Measurements from ENCODE around the gene MAMLD1. TPM values are rescaled to one million over a fixed set of nuclear protein-coding genes. Genes with fewer than 3 reads are reported as not detected.
A peak's percentile ranks its signal among the peaks of the same experiment; 100 is the strongest.

MAMLD1 gene
- total RNA-seq, 4 donors from 2014 or later: 4.5 to 10.3 (median 6.2) TPM

DNA sequence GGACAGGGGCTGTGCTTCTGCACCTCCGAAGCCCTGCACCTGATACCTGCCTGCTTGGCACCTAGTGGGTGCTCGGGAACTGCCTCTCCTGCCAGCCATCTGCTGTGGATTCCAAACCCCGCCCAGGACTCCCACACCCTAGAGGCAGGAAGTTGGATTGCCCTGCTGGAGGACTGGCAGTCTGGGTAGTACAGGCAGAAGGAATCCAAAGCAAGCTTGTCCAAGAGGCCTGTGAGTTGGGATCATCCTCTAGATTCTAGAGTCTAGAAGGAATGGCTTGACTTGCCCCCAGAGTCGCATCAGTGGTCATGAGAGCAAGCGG lies 140.7 kb downstream of the MAMLD1 start:
- no peak for DNase-seq (ENCODE audit: low spot score)
- ATAC-seq (ENCODE audit: low FRiP score): peak; percentile 37
- TF ChIP-seq, protein P1, sequence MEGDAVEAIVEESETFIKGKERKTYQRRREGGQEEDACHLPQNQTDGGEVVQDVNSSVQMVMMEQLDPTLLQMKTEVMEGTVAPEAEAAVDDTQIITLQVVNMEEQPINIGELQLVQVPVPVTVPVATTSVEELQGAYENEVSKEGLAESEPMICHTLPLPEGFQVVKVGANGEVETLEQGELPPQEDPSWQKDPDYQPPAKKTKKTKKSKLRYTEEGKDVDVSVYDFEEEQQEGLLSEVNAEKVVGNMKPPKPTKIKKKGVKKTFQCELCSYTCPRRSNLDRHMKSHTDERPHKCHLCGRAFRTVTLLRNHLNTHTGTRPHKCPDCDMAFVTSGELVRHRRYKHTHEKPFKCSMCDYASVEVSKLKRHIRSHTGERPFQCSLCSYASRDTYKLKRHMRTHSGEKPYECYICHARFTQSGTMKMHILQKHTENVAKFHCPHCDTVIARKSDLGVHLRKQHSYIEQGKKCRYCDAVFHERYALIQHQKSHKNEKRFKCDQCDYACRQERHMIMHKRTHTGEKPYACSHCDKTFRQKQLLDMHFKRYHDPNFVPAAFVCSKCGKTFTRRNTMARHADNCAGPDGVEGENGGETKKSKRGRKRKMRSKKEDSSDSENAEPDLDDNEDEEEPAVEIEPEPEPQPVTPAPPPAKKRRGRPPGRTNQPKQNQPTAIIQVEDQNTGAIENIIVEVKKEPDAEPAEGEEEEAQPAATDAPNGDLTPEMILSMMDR (IDR thresholded peaks at IDR 0.05): no peak

DNA sequence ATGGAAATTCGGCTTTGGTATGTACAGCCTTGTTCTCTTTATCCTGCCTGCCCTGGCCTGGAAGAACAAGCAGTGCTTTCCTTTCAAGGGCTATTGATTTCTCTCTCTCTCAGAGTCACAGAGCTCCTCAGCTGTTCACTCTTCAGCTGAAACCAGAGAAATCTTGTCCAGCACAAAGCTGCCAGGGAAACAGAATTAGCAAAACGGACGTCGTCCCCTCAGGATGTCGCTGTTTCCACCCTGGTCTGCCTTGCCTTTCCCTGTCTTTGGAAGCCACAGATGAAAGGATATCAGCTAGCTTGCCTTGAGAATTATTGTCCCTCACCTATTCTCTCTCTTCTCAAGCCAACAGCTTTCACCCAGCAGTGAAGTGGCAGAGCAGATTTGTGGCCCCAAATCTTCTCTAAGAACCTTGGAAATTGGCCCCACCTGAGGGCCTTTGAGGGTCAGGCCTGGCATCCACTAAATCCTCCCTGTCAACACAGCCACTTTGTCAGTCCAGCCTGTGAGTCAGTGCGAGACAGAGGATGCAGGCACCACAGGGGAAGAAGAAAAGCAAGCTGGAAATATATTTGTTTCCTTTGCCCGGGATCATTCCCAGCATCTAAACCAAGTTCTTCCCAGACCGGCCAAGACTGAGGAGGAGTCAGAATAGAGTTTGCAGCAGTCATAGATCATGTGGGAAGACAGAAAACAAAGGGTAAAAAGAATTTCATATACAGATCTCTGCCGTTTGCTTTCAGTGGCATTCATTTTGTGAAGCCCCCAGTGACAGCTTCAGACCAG lies 141.5 kb downstream of the MAMLD1 start:
- DNase-seq (ENCODE audit: low spot score) (no peak), ATAC-seq (ENCODE audit: low FRiP score) (no peak)
- TF ChIP-seq, protein P1 (IDR thresholded peaks at IDR 0.05): no peak

DNA sequence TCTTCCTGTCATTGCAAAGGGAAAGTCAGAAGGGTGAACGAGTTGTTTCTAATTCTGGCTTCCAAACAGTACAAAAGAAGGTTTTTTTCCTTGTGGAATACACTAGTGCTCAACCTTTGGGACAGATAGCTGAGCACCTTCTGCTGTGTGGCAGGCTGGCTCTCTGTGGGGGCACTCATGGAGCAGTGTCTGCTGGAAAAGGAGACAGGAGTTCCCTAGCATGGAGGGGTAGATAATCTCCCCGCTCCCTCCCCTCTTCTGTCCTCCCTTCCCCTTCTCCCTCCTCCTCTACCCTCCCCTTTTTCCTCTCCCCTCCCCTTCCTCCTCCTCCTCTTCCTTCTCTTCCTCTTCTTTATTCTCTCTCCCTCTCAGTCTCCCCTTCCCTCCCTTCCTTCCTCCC lies 142.9 kb downstream of the MAMLD1 start:
- DNase-seq (ENCODE audit: low spot score) (no peak), ATAC-seq (ENCODE audit: low FRiP score) (no peak)
- TF ChIP-seq, protein P1 (IDR thresholded peaks at IDR 0.05): no peak

DNA sequence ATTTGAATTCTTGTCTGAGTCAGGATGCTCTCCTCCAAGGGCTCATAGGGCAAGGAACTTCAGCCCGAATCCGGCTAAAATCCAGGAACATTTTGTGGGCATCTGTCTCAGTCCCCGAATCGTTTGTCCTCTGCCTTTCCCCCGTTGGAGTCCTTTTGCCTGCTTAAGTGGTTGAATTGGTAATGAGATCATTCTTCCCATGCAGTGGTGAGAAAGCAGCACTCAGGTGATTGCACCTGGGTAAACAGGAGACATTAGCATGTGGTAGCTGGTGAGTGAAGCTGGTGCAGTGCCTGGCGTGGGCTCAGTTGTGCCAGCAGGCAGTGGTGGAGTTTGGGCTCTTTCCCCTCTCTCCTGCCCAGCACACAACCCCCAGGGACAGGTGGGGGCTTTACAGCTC lies 143.4 kb downstream of the MAMLD1 start:
- ATAC-seq (ENCODE audit: low FRiP score) (no peak), DNase-seq (ENCODE audit: low spot score) (no peak)
- TF ChIP-seq, protein P1 (IDR thresholded peaks at IDR 0.05): no peak

DNA sequence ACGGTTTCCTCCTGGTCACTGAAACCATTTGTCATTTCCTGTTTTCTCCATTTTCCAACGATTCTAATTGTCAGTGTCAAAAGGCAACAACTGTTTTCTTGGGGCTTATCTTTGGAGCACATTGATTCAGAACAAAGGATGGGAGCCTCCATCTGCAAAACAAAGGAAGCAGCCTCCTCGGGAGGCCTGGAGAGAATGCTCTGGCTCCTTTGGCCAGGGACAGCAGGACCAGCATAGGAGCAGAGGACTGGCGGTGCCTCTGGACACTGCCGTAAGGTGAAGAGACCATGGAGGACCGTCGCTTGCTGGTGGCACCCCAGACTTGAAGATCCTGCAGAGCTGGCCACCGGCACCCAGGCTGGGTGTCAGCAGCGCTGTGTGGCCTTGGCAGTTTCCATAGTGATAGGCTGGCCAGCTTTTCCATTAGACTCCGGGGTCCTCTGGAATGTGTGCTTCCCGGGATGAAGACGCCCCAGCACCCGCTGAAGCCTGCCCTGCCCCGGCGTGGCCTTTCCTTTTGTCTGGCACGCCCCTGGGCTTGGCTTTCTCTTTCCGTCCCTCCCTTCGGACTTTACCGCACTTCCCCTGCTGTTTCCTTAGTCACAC lies 144.2 kb downstream of the MAMLD1 start:
- TF ChIP-seq, protein P1 (IDR thresholded peaks at IDR 0.05): no peak
- DNase-seq (ENCODE audit: low spot score) (no peak), ATAC-seq (ENCODE audit: low FRiP score) (no peak)

DNA sequence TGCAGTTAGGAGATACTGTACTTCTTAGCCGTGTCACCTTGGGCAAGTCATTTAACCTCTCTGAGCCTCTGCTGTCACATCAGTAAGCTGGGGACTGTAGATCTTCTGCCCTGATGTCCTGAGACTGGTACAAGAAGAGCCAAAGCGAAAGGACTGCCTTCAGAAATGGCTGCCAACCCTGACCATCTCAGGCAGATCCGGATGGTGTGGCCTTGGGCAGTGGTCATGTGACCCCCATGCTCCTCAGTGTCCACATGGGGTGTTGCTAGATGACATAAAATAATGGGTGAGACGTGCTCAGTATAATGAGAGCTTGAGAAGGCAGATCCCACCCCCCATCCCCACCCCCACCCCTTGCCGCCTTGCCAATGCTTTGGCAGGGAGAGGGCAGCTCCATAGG lies 144.9 kb downstream of the MAMLD1 start:
- TF ChIP-seq, protein P1 (IDR thresholded peaks at IDR 0.05): no peak
- ATAC-seq (ENCODE audit: low FRiP score) (no peak), DNase-seq (ENCODE audit: low spot score) (no peak)

Measured in omental fat pad (tissue), 4 donors.